HUDEP-2 (cell line): ENCODE results near the gene SLC39A9.
A peak's percentile ranks its signal among the peaks of the same experiment; 100 is the strongest.
"Not testable (repeated sequence)": the region's sequence is repeated elsewhere in the genome, so short reads cannot be mapped to it uniquely, and the experiment has no call there.

Experiments
- DNase-seq, 76 experiments: peaks; one replicate each; lab custom pipeline; 2025; ENCODE audit not compliant: unreplicated experiment in 76 of 76; lab: John Stamatoyannopoulos, UW

SLC39A9 gene

DNA sequence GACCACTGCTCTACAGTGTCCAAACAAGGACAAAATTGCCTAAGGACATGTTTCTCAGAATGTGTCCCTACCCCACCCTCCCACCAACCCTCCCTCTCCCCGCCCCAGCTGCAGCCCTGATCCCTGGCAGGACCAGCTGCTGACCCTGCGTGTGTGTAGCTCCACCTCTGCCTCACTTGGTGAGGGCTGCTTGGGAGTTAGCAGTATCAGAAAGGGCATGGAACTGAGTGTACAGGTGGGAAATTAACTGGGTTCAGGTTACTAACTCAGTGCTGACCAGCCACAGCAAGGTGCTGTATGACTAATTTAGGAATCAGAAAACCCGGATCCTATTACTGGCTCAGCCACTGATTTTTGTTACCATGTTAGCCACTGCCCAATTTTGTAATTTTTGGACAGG, 74.8 kb downstream of the SLC39A9 start:
- DNase-seq: no peak

DNA sequence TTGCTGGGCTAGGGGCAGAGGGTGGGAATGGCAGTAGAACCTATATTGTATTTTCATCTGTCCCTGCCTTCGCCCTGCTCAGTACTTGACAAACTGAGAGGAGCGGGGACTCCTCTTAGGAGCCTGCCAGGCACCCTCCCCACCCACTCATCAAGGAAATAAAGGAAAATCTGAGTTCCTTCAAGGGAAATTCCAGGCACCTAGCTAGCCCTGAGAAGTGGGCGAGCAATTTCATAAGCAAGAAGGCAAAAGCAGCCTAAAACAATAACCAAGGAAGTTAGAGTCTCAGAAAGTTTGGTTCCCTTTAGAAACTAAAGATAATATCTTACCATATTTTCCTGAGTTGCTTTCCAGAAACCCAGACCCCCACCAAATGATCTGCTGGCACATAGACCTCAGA, 75.5 kb downstream of the SLC39A9 start:
- no peak for DNase-seq

DNA sequence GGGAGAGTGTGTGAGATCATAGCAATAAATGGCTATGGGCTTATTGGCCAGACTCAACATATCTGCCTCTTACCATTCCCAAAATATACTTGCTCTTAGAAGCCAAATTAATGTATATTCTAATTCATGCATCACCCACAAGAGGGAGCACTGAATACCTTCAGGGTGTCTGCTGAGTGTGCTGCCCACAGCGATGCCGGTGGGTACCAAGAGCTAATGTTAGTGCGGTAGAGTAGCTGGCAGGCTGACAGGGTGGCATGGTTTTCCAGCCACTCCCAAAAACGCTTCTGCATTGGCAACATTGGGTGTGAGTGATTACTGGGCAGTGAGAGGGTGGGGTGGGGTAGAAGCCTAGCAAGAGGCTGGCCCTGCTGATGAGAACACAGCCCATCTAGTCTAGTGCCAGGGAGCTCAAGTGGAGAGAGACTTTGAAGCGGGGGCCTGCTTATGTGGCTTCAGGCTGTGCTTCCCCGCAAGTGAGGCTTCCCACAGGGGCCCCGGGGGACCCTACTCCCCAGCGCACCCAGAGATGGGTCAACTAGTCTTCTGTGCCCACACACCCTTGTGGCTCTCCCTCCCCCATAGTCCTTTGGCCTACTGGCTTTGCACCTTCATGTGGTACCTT, 76.8 kb downstream of the SLC39A9 start:
- DNase-seq: peak in 12 of 76 experiments; percentile 2 to 22 (median 12)

DNA sequence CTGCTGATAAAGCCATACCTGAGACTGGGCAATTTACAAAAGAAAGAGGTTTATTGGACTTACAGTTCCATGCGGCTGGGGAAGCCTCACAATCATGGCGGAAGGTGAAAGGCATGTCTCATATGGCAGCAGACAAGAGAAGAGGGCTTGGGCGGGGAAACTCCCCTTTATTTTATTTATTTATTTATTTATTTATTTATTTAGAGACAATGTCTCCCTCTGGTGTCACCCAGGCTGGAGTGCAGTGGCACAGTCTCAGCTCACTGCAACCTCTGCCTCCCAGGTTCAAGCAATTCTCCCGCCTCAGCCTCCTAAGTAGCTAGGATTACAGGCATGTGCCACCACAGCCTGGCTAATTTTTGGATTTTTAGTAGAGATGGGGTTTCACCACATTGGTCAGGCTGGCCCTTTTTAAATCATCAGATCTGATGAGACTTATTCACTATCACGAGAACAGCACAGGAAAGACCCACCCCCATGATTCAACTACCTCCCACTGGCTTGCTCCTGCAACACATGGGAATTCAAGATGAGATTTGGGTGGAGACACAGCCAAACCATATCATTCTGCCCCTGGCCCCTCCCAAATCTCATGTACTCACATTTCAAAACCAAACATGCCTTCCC, 78.4 kb downstream of the SLC39A9 start:
- peak in 3 of 76 experiments; percentile 1 to 4 (median 2) for DNase-seq

GRCh38 chr14:69478055-69478454, 79.6 kb downstream of the SLC39A9 start:
- not testable (repeated sequence) for DNase-seq

DNA sequence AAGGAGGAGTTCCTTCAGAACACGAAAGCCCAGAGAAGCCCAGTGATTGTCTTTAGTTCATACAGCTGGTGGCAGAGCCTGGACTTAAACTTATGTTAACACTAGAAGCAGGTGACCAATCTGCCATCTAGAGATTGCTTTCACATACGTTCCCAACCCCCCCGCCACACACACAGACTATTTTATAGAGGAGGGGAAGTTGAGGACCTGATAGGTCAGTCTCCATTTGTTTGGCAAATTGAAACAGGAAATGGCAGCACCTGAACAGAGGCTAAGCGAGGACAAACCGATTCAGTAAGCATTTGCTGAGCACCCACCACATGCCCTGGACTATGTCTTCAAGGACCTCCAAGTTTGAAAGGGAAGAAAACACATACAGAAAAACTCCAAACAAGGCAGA, 81.2 kb downstream of the SLC39A9 start:
- no peak for DNase-seq

GRCh38 chr14:69480136-69480535, 81.6 kb downstream of the SLC39A9 start:
- no peak for DNase-seq

DNA sequence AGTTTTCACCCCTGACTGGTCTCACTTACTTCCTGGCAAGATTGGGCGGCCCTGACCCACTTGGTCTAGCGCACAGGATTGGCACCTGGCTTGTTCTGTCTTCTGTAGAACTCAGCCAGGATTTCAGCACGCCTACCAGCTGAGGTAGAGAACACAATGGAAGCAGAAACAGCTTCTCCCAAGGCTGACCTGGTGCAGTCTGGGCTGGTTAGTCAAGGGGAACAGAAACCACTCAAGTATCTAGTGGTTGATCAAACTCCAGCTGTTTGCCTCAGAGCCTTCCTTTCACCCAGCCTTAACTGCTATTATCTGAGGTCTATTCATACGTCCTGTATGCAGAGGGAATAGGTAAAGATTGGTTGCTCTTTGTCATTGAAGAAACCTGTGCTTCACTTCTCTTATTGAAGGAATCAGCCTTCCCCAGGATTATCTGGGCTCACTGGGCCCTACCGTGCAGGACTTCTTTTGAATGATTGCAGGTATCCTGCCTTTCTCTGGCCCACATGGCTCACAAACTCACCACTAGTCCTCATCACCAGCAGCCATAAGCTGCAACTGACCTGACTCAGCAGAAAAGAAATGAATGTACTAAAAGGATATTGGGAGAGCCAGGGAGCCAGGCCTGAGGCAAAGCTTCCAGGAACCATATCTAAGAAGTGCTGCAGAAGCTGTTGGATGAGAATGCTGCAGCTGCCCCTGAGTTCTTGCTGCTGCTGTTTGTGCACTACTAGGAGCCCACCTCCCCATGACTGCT, 83.5 kb downstream of the SLC39A9 start:
- DNase-seq: no peak

DNA sequence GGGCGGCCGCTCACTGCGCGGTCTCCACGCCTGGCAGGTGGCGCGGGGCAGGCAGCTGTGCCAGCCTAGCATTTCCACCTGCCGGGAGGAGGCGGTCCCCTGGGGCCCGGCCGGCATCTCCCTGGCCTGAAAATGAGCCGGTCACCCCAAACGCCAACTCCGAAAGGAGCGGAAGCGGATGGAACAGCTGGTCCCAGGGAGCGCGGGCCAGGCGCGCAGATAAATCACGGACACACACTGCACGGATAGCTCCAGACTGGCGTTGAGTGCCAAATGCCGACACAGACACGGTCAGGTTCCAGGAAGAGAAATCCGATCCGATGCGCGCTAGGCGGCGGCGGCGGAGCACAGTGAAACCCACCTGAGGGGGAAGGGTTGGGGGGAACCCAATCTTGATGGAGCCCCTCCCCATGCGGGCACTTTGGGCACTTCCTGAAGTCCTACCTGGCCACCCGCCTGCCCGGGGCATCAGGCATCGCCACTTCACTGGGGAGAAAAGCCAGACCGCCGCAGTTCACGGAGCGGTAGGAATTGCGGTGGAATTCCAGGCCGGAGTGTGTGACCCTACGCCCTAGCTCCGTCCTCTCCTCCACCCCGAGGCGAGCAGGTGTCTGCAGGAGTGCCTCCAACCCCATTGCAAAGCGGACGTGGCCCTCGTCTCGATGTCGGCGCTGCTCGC, 85.4 kb downstream of the SLC39A9 start:
- DNase-seq: no peak

GRCh38 chr14:69484444-69485314, 86.2 kb downstream of the SLC39A9 start, which contains the start of gene PLEKHD1:
Gene PLEKHD1 (plus strand): TSS chr14:69484728. CDS start chr14:69484966, 238 bp downstream.
- no peak for DNase-seq

DNA sequence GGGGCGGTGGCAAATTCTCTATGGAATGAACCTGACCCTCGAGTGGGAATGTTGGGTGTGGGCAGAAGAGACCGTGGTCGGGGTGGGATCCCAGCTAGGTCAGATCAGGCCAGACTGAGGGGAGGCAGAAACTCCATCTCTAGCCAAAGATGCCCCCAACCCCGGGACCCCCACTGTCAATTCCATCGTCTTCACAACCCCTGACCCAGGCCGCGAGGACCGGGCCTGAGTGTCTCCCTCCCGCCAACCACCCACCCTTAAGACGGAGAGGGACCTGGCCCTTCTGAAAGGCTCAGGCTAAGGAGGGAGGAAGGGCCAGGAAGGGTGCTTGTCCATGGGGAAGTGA, 86.8 kb downstream of the SLC39A9 start:
- no peak for DNase-seq

DNA sequence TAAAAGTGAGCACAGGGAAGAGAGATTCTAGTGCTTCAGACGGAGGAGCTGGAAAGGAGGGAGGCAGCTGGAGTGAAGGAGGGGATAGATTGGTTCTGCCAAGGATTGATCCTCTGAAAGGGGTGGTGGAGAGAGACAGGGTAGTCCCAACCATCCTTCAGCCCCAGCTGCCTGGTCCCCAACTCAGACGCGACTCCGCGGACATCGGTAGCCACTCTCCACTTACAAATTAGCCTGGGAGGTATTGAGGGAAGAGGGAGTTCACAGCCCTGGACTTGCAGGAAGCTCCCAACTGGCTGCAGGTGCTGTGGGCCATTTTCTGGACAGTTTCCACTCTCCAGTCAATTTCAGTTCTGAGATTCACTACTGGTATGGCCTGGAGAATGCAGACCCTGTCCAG, 87.2 kb downstream of the SLC39A9 start:
- no peak for DNase-seq

- DNase-seq: no peak
These were observed 88.7 kb downstream of the SLC39A9 start for GRCh38 chr14:69487226-69487625.

- DNase-seq: no peak
These were observed 89.3 kb downstream of the SLC39A9 start for GRCh38 chr14:69487771-69488170.

- DNase-seq: no peak
These were observed 91.0 kb downstream of the SLC39A9 start for GRCh38 chr14:69489495-69489894.

DNA sequence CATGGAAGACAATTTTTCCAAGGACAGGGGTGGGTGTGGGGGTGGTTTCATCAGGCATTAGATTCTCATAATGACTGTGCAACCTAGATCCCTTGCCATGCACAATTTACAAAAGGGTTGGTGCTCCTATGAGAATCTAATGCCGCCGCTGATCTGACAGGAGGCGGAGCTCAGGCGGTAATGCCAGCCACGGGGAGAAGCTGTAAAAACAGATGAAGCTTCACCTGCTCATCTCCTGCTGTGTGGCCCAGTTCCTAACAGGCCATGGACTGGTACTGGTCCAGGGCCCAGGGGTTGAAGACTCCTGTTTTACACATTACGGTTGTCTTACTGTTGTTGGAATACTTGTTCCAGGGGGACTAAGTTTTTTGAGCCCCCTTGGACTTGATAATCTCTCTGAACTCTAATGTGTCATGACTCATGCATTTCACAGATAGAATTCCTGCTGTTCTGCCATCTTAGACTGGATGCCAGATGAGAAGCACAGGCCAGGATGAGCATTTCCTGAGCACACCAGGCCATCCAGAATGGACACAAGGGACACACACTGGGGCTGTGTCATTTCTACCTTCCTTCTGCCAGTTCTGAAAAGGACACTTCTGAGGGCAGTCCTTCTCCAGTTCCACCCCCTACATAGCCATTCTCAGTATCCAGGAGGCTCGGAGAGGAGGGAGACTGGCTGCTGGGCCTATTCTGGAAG, 91.9 kb downstream of the SLC39A9 start:
- DNase-seq: no peak

GRCh38 chr14:69491193-69491592, 92.7 kb downstream of the SLC39A9 start:
- no peak for DNase-seq

DNA sequence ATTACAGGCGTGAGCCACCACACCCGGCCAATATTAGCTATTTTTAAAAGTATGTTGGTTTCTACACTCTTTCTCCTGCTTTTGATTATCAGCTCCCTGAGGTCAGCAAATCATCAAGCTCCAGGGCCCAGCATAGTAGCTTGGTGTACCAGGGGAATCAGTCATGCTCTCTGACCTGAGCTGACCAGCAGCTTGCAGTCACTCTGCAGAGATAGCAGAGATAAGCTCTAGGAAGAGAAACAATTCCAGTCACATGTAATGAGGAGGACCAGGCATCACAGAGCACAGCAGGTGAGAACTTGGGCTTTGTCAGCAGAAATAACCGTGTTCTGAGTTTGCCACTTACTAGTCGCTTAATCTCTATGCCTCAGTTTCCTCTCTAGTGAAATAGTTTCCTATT, 94.5 kb downstream of the SLC39A9 start:
- DNase-seq: no peak

DNA sequence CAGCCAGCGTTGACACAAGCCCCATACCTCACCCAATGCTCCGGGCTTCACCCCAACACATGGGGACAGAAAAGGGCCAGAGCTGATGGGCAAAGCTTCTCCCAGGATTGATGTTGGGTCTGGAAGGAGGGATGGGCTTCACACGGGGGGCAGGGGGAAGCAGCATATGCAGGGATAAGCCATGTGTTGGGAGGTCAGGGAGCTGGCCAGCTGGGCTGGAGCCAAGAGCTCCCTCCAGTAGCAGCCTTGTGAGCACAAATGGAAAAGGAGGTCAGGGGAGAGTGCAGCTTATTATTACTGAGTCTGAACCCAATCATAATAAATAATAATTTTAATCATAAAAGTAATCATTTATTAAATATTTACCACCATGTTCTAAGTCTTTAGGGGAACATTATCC, 95.3 kb downstream of the SLC39A9 start:
- no peak for DNase-seq
